Esophagus muscularis mucosa (tissue), 2 donors: ENCODE measurements around the gene LEKR1.

Source experiments
- EP300 ChIP-seq: sonication (generic); formaldehyde crosslinking; IDR thresholded peaks from one replicate; pipeline ENCODE4 v1.6.1; 2017; ENCODE audit warnings: antibody characterized with exemption
- POLR2A ChIP-seq: fragments of 450-650 bp; IDR thresholded peaks from one replicate; pipeline ENCODE4 v1.6.1; 2017; ENCODE audit warnings: antibody characterized with exemption, moderate library complexity, mild to moderate bottlenecking, low read depth

GRCh38 chr3:157088601-157089454 lies 262.7 kb downstream of the LEKR1 start:
- peak; percentile 87 for TF ChIP-seq EP300
- peak; percentile 89 for TF ChIP-seq POLR2A
